HG03354 (cell line): Measurements from ENCODE around the gene SIVA1.

Source experiments
- ATAC-seq: cut with Tn5 transposase; IDR thresholded peaks from one replicate; pipeline ENCODE4 v1.9.1; 2021; ENCODE audit warnings: mild to moderate bottlenecking; ENCODE audit not compliant: unreplicated experiment, poor library complexity, severe bottlenecking

The SIVA1 gene

DNA sequence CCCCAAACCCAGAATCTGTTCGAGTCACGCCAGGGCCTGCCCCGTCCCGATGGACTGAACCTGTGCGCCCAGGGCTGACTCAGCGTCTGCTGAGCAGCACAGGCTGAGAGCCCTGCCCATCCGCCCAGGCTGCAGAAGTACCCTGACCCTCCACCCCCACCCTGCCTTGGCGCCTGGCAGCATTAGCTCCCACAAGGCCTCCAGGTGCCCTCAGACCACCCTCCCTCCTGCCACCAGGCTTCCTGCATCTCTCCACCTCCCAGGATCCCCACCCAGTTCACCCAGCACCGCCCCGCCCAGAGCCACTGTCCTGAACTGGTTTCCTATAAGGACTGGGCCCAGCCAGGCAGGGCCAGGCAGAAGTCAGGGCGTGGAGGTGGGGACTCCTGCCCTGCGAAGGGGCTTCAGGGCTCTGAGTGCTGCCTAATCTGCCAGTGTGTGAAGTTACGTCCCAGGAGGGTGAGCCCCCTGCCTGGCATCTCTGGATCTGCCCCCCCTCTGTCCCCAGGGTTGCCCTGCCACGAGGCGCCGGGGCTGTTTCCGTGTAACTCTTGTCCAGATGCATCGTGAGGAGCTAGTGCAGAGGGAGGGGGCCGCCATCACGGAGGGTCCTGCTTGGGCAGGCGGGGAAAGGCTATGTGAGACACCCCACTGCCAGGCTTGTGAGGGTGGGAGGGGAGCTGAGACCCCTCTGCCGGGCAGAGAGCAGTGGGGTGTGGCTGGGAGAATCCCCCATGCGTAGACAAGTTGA lies 19.8 kb upstream of the SIVA1 start:
- no peak for ATAC-seq

DNA sequence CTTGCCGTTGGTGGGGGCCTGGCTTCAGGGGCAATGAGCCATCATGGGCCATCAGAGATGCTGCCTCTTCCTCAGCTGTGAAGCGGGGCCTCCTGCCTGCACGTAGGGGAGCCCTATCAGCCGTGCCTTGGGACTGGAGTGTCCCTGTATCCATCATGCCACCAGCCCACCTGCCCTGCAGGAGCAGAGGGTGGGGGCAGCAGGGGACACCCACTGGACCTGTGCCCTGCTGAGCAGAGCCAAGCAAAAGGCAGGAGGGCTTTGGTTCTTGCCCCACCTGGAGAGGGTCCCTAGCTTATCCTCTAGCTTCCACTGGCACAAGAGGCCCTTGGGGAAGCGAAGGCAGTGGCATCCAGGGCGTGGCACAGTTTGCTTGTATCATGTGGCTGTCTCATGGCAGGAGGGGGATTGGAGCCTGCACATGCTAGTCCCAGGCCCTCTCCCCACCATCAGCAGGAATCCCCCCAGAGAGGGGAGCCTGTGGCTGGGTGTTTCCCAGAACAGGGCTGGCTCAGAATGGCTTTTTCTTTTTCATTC lies 18.8 kb upstream of the SIVA1 start:
- no peak for ATAC-seq

DNA sequence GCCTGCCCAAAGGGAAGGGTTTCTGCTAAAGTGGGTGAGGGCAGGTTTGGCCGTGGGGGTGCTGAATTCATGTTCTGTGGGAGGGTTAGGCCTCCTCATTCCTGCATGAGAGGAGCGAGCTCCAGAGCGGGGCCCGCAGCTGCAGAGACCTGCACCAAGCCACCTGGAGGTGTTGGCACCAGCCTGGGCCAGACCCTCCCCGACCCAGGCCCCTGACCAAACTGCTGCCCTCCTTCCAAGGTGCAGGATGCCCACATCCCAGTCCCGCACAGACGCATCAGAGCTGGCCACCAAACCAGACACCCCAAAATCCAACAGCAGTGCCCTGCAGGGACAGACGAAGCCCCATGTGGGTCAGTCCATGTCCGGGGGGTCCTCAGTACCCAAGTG lies 18.4 kb upstream of the SIVA1 start:
- no peak for ATAC-seq

DNA sequence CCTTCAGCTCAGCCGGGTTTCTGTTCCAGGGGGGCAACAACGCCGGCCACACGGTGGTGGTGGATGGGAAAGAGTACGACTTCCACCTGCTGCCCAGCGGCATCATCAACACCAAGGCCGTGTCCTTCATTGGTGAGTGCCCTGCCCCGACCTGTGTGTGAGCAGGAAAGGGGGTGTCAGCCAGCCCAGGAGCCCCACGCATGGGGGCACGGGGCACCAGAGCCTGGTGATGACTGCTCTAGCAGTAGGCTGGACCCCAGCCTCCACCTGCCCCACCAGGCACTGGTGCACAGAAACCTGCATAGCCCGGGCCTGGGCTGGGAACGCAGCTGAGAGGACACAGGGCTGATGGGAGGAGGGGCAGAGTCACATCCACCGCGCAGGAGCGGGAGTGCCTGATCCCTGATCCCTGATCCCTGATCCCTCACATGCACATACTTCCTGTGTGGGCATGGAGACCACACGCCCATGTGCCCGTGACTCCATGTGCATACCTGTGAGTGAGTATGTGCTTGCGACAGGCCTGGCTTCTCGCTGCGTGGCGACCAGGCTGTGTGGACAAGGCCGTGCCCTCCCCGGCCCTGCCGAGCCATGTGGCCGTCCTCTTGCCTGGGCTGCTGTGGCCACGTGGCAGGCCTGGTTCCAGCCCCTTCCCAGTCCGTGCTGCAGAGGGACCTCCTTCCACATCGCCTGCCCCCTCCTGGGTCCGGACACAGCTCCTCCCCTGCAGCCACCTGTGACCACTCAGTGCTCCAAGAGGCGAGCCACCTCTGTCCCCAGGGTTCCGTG lies 17.8 kb upstream of the SIVA1 start:
- ATAC-seq: no peak

DNA sequence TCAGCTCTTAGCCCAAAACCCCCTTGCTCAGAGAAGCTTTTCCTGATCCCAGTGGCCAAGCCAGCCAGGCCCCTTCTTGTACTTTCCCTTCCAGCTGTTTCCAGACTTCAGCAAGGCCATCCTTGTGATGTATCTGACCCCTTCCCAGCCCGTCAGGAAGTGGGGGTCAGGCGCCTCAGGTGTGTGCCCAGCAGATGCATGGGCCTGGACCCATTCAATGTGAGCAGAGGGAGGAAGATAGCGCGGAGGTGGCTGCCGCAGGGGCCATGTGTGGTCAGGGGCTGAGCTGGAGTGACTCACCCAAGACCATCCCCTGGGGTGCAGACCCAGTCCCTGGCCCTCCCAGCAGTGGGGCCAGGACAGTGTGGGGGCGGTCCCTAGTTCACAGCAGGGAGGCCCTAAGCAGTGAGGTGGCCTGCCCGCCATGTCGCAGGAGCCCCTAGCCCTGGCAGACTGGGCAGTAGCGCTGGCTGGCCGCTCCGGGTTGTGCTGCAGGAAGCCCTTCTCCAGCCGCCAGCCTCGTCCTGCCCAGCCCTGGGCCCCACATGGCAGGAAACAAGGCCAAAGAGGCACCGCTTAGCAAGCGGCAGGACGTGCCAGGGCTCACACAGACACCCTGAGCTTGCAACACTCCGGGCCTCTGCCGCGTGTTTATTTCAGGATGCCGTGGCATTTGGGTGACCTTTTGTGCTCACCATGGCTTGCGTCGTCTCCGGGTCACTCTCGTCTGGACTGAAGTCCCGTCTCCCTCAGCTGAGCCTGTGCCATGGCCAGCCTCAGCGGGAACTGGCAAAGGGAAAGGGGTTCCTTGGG lies 16.9 kb upstream of the SIVA1 start:
- no peak for ATAC-seq

DNA sequence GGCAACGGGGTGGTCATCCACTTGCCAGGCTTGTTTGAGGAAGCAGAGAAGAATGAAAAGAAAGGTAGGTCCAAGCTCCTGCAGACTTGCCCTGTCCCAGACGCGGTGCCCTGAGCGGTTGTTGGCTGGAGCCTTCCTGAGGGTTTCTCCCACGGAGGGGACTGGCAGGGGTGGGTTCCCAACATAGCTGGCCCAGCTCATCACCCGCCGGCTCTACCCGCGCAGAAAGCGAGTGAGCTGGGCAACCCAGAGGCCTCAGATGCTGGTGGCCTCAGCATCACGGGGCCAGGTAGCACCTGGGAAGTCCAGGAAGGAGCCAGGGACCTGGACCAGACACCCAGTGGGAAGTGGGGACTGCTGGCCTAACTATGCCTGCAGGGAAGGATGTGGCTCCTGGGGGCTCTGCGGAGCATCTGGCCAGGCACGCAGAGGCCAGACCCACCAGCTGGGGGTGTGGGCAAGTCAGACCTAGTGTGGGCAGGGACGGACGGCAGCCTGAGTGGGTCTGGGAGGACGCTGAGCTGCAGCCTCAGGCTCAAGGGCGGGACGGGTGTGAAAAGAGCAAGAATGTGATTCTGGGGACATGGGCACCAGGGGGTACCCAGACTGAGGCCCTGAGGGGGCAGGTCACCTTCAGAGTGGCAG lies 14.4 kb upstream of the SIVA1 start:
- ATAC-seq: no peak

DNA sequence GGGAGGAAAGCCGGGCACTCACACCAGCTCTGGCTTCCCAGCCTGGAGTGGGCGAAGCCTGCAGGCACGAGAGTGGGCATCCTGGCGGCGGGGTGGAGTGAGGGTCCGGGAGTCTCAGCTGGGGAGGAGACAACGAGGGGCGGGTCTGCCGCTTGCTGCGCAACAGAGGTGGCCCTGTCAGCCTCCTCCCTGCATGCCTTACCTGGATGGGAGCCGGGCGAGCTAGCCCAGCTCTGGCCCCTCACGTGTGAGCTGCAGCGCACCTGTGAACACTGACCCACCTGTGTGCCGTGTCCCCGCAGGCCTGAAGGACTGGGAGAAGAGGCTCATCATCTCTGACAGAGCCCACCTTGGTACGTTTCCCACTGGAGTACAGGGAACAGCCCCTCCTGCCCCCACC lies 13.9 kb upstream of the SIVA1 start:
- no peak for ATAC-seq

DNA sequence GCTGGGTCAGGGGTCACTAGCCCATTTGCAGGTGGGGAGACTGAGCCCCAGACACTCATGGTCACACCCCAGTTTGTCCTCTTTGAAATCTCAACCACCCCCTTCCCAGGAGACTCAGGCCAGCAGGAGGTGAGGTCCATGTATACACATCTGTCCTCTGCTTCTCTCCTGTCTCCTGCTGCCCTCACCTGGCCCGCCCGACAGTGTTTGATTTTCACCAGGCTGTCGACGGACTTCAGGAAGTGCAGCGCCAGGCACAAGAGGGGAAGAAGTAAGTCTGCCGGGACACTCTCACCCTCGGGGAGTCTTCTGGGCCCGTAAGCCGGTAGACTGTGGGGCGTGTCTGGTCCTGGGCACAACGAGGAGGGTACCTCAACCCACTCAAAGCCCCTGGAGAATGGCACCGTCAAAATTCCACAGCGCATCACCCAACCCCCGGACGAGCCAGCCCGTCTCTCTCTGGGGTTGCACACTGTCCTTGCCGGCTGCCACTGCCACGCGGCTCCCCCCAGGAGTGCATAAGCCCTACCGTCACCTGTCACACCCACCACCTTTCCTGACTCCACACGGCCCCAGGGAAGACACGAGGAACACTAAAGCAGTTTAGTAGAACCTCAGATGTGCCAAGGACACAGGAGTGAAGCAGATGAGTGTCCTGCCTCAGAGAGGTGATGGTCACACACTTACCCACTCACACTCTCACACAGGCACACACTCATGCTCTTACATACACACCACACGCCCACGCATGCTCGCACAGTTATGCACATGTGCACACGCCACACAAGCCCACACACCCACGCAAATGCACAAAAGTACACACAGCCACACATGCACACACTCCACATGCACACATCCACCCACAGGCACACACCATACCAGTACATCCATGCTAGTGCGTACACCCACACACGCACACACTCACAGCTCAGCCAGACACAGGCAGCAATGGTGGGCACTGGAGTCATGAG lies 13.1 kb upstream of the SIVA1 start:
- no peak for ATAC-seq

DNA sequence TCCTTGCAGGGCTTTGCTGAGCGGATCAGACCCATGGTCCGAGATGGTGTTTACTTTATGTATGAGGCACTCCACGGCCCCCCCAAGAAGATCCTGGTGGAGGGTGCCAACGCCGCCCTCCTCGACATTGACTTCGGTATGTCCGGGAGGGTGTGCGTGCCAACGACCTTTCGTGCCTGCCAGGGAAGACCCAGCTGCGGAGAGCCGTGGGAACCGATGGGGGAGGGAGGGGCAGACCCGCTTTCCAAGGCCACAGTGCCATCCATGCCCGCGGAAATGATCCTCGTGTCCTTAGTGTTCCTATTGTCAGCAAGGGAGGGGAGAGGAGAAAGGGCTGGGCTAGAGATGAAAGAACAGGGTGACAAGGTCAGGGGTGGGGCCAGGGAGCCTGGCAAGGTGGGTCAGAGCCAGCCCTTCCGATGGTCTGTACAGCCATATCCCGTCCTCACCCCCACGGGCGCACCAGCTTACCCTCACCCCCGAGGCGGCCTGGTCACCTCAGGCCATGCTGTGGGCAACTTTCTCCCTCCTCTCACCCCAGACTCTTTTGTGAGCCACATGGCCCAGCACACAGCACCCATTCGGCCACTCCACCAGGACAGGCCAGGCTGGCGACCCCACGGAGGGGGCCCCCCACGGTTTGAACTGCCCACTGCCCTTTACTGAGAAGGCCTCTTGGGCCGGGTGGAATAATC lies 11.7 kb upstream of the SIVA1 start:
- ATAC-seq: no peak

DNA sequence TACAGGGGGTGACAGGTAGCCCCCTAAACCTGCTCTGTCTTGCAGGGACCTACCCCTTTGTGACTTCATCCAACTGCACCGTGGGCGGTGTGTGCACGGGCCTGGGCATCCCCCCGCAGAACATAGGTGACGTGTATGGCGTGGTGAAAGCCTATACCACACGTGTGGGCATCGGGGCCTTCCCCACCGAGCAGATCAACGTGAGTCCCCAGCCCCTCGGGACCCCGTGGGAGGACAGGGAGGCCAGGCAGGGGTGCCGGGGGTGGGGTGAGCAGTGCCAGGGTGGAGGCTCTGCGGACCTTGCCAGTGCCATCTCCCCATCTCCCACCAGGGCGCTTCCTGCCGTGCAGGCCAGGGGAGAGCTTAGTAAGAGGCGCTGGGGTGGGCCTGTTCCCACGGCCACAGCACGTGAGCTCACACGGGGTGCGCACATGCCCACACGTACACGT lies 11.1 kb upstream of the SIVA1 start:
- ATAC-seq: no peak

DNA sequence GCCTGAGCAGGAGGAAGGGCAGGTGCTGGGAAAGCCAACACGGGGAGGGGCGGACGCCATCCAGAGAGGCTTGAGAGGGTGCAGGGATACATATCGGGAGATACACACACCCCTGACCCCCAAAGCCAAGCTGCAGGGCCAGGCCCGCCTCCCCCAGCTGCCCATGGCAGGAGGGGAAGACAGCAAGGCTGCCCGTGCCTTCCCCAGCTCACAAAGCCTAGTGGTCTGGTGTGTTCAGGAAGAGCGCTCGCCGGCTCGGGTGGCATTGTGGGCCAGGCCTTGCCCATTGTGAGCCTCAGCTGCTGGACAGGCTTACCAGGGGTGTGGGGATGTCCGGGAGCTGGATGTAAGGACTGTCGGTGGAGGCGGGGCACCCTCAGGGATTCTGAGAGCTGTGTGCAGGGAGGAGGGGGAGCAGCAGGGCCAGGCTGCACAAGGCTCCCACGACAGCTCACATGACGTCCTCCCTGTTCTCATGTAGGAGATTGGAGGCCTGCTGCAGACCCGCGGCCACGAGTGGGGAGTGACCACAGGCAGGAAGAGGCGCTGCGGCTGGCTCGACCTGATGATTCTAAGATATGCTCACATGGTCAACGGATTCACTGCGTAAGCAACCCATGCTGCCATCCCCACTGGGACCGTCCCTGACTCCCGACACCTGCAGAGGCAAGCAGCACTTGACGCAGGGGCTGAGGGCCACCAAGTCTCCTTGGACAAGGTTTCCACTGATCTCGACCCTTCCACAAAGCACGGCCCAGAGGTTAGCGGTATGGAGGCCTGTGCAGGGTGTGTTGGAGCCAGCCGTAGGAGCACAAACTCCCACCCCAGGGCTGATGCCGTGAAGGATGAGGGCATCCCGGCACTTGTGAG lies 10.1 kb upstream of the SIVA1 start:
- ATAC-seq: no peak

DNA sequence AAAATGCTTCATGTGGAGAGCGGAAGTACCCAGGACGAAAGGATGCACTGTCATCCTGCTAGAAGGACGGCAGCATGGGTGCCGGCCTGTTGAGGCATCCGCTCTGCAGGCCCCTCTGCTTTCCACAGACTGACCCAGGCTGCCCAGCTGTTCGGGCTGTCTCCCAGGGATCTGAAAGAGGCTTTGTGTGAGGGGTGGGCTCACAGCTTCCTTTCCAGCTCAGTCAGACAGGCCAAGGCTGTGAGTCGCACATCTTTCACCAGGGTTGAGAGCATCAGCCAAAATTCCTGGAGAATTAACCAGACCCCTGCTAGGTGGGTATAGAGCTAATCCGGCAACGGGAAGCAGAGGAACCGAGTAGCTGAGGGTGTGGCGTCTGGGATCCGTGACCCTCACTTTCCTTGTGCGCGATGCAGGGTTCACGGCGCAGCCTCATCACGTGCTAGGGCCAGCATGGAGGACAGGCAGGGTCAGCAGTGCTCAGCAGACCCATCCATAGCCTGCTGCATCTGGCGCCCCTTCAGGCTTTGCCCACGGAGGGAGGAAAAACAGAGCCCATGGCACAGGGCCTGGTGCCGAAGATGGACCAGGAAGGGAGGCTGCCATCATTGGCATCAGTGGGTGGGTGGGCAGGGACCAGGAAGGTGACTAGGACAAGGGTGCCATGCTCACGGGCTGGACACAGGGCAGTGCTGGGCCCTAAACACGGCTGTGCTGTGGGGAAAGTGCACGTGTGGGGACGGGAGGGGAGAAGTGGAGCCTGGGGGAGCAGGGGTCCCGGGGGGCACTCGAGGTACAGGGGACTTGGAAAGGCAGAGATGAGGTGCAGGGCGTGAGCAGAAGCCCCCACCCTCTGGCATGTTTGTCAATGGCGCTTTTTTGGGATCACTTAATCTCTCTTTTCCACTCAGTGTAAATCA lies 9.2 kb upstream of the SIVA1 start:
- no peak for ATAC-seq

DNA sequence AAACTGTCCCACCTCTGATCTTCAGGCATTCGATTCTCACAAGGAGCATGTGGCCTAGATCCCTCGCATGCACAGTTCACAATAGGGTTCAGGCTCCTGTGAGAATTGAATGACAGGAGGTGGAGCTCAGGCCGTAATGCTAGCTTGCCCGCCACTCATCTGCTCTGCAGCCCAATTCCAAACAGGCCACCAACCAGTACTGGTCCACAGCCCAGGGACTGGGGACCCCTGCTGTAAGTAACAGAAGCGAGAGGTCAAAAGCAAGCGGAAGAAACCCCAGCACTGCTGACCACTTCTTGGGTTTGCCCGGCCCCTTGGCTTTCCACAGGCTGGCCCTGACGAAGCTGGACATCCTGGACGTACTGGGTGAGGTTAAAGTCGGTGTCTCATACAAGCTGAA lies 8.5 kb upstream of the SIVA1 start:
- no peak for ATAC-seq

DNA sequence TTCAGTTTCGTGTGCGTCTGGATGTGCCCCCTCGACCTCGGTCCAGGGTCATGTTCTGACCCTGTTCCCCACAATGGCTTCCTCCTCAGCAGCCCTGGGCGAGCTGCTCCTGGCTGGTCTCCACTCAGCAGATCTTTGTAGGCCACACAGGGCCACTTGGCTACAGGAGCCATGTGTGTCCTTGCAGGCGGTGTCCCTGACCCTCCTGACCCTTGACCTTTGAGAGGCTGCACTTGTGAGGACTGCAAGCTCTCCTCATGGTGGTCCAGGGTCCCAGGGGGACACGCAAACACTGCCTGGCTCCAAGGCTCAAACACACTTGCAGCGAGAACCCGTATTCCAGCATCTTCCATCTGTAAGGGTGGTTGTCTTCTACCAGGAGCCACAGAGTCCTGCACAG lies 7.5 kb upstream of the SIVA1 start:
- ATAC-seq: no peak

DNA sequence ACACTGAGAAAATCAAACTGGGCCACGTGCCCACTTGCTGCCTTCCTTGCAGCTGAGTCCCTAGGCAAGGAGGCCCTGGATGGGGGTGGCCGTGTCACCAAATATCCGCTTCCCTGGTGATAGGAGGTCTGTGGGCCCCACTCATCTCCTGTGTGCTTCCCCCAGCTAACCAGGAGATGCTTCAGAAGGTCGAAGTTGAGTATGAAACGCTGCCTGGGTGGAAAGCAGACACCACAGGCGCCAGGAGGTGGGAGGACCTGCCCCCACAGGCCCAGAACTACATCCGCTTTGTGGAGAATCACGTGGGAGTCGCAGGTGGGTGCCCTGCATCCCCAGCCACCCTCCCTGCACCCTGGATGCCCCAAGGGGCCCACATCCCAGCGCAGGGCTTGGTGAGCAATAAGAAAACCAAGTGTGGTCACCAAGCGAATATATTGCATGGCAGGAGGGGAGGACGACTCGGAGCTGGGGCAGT lies 6.8 kb upstream of the SIVA1 start:
- ATAC-seq: no peak

DNA sequence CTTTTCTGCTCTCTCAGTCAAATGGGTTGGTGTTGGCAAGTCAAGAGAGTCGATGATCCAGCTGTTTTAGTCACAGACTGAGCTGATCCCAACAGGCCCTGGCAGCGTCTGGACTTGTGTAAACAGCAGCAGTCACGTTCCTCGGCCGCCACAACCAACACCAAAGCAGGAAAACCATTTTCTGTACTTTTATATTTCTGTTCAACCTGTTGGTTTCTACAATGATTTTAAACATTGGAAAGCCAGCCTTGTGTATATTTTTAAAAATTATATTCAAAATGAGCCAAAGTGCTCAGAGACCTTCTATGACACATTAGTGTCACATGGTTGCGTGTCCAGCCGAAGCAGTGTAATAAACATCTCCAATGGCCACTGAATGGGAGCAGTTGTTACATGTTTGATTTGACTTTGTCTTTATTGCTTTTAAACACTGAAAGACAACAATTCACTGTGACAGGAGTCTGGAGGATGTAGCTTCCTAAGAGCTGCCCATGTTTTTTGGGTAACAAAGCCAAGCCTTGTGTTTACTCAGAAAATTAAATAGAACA lies 5.9 kb upstream of the SIVA1 start:
- ATAC-seq: no peak
